ENCODE data around the gene PSMD5.

PSMD5 gene

DNA sequence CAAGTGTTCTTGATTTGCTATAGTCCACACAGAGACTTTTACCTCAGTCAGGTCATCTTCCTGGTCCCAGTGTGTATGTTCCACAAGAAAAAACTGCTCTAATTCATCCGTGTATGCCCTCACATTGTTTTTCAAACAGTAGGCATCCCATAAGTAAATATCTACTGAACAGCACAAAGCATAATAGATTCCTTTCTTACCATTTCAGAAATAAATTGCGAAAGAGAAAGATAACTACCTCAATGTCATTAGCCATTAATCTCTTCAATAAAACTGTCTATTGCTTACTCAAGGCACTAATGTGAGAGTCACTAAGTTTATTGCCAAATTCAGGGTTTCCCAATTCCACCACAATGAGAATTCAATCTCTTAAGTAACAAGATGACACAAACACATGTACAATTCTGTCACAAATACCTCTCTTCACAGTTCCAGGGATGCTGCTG, 59.1 kb downstream of the PSMD5 start:
- peaks cover 51% of the 10 kb centered on the region for H3K36me3 Mint-ChIP-seq (ENCODE audit: low read depth)

GRCh38 chr9:120781236-120781635, 61.5 kb downstream of the PSMD5 start:
- Mint-ChIP-seq H3K27me3 (ENCODE audit: low read depth) (no peaks in the 10 kb centered on the region), H3K9me3 (no peaks in the 10 kb centered on the region), H3K27ac (no peak overlapping the region), H3K4me3 (no peak overlapping the region), H3K36me3 (ENCODE audit: low read depth) (peaks cover 58% of the 10 kb centered on the region), H3K4me1 (peaks cover 2% of the 10 kb centered on the region)
- TF ChIP-seq, protein P1, sequence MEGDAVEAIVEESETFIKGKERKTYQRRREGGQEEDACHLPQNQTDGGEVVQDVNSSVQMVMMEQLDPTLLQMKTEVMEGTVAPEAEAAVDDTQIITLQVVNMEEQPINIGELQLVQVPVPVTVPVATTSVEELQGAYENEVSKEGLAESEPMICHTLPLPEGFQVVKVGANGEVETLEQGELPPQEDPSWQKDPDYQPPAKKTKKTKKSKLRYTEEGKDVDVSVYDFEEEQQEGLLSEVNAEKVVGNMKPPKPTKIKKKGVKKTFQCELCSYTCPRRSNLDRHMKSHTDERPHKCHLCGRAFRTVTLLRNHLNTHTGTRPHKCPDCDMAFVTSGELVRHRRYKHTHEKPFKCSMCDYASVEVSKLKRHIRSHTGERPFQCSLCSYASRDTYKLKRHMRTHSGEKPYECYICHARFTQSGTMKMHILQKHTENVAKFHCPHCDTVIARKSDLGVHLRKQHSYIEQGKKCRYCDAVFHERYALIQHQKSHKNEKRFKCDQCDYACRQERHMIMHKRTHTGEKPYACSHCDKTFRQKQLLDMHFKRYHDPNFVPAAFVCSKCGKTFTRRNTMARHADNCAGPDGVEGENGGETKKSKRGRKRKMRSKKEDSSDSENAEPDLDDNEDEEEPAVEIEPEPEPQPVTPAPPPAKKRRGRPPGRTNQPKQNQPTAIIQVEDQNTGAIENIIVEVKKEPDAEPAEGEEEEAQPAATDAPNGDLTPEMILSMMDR (IDR thresholded peaks at IDR 0.05; ENCODE audit: unreplicated experiment in 3 of 3), result no peak

More for the DNA sequence above, 59.1 kb downstream of the PSMD5 start:
- TF ChIP-seq, protein P1 (IDR thresholded peaks at IDR 0.05; ENCODE audit: unreplicated experiment in 3 of 3), result no peak
- H3K4me3 Mint-ChIP-seq, result no peak overlapping the region
- H3K27me3 Mint-ChIP-seq (ENCODE audit: low read depth), result no peaks in the 10 kb centered on the region
- peaks cover 9% of the 10 kb centered on the region for H3K4me1 Mint-ChIP-seq
- H3K9me3 Mint-ChIP-seq, result no peaks in the 10 kb centered on the region
- no peak overlapping the region for H3K27ac Mint-ChIP-seq

DNA sequence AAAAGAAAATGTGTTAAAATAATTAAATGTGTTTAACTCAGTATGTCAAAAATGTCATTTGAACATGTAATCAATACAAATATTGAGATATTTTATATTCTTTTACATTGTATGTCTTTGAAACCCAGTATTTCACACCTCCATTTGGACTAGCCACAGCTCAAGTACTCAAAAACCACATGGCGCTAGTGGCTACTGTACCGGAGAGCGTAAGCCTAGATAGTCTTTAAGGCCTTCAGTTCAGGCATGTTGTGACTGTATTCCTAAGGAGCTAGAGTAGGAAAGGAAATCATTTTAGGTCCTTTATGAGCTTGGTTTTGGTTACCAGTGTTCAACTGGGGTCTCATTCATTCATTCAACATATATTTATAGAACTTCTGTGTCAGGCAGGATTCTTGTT, 62.4 kb downstream of the PSMD5 start:
- H3K9me3 Mint-ChIP-seq, result no peaks in the 10 kb centered on the region
- TF ChIP-seq, protein P1 (IDR thresholded peaks at IDR 0.05; ENCODE audit: unreplicated experiment in 3 of 3), result no peak
- H3K4me1 Mint-ChIP-seq, result no peaks in the 10 kb centered on the region
- H3K36me3 Mint-ChIP-seq (ENCODE audit: low read depth), result peaks cover 61% of the 10 kb centered on the region
- H3K27me3 Mint-ChIP-seq (ENCODE audit: low read depth), result no peaks in the 10 kb centered on the region
- H3K4me3 Mint-ChIP-seq, result no peak overlapping the region
- H3K27ac Mint-ChIP-seq, result no peak overlapping the region

DNA sequence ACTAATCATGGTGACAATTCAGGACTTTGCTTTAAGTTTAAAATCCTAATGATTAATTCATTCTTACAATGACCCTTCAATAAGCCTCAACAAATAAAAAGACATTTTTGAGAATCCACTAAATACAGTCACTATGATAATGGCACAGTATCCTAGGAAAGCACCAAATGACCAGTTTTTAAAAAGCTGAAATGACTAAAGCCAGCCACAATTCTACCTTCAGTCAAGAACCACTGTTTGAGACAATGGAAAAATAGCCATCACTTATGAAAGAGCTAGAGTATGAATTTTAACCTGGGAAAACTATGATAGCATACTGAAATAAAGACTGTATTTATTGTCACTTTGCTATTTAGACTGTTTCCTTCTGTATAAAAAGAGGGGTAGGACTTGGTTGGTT, 63.5 kb downstream of the PSMD5 start:
- no peaks in the 10 kb centered on the region for H3K9me3 Mint-ChIP-seq
- peaks cover 66% of the 10 kb centered on the region for H3K36me3 Mint-ChIP-seq (ENCODE audit: low read depth)
- no peaks in the 10 kb centered on the region for H3K27me3 Mint-ChIP-seq (ENCODE audit: low read depth)
- TF ChIP-seq, protein P1 (IDR thresholded peaks at IDR 0.05; ENCODE audit: unreplicated experiment in 3 of 3), result no peak
- no peaks in the 10 kb centered on the region for H3K4me1 Mint-ChIP-seq
- no peak overlapping the region for H3K27ac Mint-ChIP-seq
- no peak overlapping the region for H3K4me3 Mint-ChIP-seq

- Mint-ChIP-seq H3K27me3 (ENCODE audit: low read depth) (no peaks in the 10 kb centered on the region), H3K27ac (no peak overlapping the region), H3K9me3 (no peaks in the 10 kb centered on the region), H3K4me3 (no peak overlapping the region), H3K4me1 (no peaks in the 10 kb centered on the region), H3K36me3 (ENCODE audit: low read depth) (peaks cover 62% of the 10 kb centered on the region)
- TF ChIP-seq, protein P1 (IDR thresholded peaks at IDR 0.05; ENCODE audit: unreplicated experiment in 3 of 3), result no peak
These were observed 64.0 kb downstream of the PSMD5 start for GRCh38 chr9:120778758-120779157.

GRCh38 chr9:120777229-120777628, 65.5 kb downstream of the PSMD5 start:
- H3K27ac Mint-ChIP-seq, result no peak overlapping the region
- no peaks in the 10 kb centered on the region for H3K27me3 Mint-ChIP-seq (ENCODE audit: low read depth)
- no peak overlapping the region for H3K4me3 Mint-ChIP-seq
- TF ChIP-seq, protein P1 (IDR thresholded peaks at IDR 0.05; ENCODE audit: unreplicated experiment in 3 of 3), result no peak
- H3K36me3 Mint-ChIP-seq (ENCODE audit: low read depth), result peaks cover 65% of the 10 kb centered on the region
- no peaks in the 10 kb centered on the region for H3K4me1 Mint-ChIP-seq
- no peaks in the 10 kb centered on the region for H3K9me3 Mint-ChIP-seq

All from nephron (organoid).